HG03139 (cell line): Measurements from ENCODE around the gene TPRN.
A peak's percentile ranks its signal among the peaks of the same experiment; 100 is the strongest.

Source experiments
- ATAC-seq: cut with Tn5 transposase; IDR thresholded peaks from one replicate; pipeline ENCODE4 v1.9.1; 2021; ENCODE audit not compliant: unreplicated experiment

The TPRN gene

GRCh38 chr9:137161558-137162486 lies 38.7 kb downstream of the TPRN start:
- no peak for ATAC-seq

- ATAC-seq = no peak
These were observed 39.6 kb downstream of the TPRN start for GRCh38 chr9:137160716-137161557.

GRCh38 chr9:137160054-137160425 lies 40.5 kb downstream of the TPRN start:
- ATAC-seq = no peak

- no peak for ATAC-seq
These were observed 41.2 kb downstream of the TPRN start for GRCh38 chr9:137159105-137160053.

- ATAC-seq = no peak
These were observed 41.9 kb downstream of the TPRN start for GRCh38 chr9:137158625-137159024.

GRCh38 chr9:137157618-137158415 lies 42.7 kb downstream of the TPRN start:
- ATAC-seq = no peak

- ATAC-seq = no peak
These were observed 43.8 kb downstream of the TPRN start for GRCh38 chr9:137156567-137157375.

GRCh38 chr9:137152844-137153405 lies 47.6 kb downstream of the TPRN start:
- ATAC-seq = no peak

- peak; percentile 41 for ATAC-seq
These were observed 49.7 kb downstream of the TPRN start for GRCh38 chr9:137150617-137151457.

- peak; percentile 19 for ATAC-seq
These were observed 50.5 kb downstream of the TPRN start for GRCh38 chr9:137149942-137150616.

- ATAC-seq = no peak
These were observed 51.2 kb downstream of the TPRN start for GRCh38 chr9:137149363-137149762.

GRCh38 chr9:137148661-137149060 lies 51.9 kb downstream of the TPRN start:
- no peak for ATAC-seq

- no peak for ATAC-seq
These were observed 52.3 kb downstream of the TPRN start for GRCh38 chr9:137148242-137148641.

- no peak for ATAC-seq
These were observed 52.8 kb downstream of the TPRN start for GRCh38 chr9:137147793-137148160.

- no peak for ATAC-seq
These were observed 53.3 kb downstream of the TPRN start for GRCh38 chr9:137147091-137147792.

- ATAC-seq = no peak
These were observed 54.0 kb downstream of the TPRN start for GRCh38 chr9:137146527-137146918.
